COLO668 (cell line): ENCODE measurements around the gene BPIFB2.
"Not testable (repeated sequence)": the region's sequence is repeated elsewhere in the genome, so short reads cannot be mapped to it uniquely, and the experiment has no call there.

ENCODE experiments used
- DNase-seq: peaks from one replicate; lab custom pipeline; 2025; ENCODE audit not compliant: unreplicated experiment; lab: John Stamatoyannopoulos, UW

The BPIFB2 gene

GRCh38 chr20:33007376-33008335 lies at the start of gene BPIFB2:
TSS of gene BPIFB2 (plus strand) at chr20:33007704. CDS start at chr20:33008575, 871 bp downstream.
- no peak for DNase-seq

DNA sequence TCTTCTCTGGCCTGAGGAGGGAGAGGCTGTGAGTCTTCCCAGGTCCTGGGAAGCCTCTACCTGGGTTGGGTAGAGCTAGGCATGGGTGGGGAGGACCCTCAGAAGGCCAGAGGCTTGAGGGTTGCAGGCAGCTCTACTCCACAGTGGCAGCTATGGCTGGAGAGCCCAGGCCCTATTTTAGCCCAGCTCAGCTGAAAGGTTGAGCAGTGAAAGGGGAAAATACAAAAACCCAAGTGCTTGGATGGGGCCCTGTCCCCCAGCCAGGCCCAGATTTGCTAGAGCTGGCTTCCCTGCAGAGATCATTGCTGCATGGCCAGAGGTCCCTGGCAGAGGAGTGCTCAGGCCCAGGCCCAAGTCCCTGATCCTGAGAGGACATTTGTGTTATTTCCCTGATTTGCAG lies 48.9 kb upstream of the BPIFB2 start:
- DNase-seq = no peak

GRCh38 chr20:32959351-32960221 lies 47.9 kb upstream of the BPIFB2 start:
- no peak for DNase-seq

DNA sequence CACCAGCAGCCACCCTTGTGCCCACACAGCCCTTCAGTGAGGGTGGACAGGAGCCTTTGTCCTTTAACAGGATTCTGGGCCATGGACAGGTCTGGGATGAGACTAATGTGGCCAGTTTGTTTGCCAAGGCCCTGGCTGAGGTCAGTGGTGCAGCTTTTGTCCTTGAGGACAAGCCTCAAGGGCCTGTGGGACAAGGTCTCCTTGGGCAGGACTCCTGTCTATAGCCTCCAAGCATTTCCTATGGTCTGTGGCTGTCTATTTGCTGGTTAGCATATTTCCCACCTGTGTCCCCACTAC lies 47.3 kb upstream of the BPIFB2 start:
- DNase-seq = no peak

DNA sequence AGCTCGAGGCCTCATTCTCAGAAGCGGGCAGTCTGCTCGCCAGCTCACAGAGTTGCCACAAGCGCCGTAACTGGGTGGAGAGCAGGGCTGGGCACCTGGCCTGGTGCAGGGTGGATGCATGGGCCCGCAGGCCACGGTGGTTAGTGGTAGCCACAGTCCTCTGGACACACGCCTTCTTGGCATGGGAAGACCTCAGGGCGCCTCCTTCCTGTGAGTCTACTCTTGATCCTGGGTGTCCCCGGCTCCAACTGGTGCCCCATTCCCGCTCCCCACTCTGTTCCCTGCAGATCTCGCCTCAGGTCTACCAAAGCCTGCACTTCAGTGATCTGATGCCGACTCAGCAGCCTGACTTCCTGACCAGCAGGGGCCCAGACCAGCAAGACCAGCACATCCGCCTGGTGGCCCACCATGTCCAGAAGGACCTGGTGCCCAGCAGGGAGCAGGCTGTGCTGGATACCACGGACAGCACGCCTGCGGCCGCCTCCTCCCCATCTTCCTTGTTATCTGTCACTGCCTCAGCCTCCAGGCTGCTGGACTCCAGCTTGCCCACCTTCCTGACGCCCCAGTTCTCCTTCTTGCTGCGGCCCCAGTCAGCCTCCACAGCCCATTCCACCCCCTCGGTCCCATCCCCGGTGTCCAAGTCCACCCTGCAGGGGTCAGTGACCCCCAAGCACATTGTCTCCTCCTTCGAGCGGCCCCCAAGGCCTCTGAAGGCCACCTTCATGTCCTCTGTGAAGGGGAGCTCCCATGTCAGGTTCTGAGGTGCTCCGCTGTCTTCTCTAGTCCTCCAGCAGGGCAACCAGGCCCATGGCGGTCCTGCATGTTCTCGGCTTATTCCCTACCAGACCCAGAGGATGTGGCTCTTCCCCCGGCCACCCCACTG lies 46.4 kb upstream of the BPIFB2 start:
- DNase-seq = no peak

GRCh38 chr20:32962053-32962452 lies 45.5 kb upstream of the BPIFB2 start:
- no peak for DNase-seq

DNA sequence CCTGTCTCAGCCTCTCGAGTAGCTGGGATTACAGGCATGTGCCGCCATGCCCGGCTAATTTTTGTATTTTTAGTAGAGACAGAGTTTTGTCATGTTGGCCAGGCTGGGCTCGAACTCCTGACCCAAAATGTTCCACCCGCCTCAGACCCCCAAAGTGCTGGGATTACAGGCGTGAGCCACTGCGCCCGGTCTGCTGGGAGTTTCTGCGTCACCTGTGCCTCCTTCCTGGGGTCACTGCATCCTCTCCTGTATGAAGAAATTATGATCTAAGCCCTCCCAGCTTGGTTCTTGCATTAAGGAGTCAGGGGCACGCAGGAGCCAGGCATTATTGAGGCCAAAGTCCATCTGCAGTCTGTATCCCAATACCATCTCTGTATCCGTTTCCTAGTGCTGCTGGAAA lies 44.9 kb upstream of the BPIFB2 start:
- not testable (repeated sequence) for DNase-seq

DNA sequence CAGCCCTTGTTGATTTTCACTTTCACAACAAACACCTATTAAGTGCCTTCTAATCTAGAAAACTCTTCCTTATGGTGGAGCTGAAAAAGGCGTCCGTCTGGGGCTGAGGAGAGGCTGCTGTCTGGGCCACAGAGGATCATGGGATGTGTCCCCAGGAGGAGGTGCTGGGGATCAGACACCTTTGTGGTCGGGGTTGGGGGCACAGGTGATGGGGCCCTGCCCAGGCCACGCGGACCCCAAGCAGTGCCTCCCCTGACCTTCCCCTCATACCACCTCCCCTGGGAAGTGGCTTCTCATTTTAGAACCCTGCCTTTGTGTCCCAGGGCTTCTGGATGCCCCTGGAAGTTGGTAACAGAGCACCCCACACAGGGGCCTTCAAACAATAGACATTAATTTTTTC lies 44.3 kb upstream of the BPIFB2 start:
- no peak for DNase-seq

DNA sequence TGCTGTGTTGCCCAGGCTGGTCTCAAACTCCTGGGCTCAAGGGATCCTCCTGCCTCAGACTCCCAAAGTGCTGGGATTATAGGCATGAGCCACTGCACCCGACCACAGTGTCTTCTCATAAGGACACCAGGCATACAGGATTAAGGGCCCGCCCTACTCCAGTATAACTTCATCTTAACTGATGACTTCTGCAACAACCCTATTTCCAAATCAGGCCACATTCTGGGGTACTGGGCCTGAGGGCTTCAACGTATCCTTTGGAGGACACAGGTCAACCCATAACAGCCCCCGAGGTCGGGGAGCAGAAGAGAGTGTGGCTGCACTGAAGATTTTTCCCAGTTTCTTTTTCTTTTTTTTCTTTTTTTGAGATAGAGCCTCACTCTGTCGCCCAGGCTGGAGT lies 42.9 kb upstream of the BPIFB2 start:
- no peak for DNase-seq

DNA sequence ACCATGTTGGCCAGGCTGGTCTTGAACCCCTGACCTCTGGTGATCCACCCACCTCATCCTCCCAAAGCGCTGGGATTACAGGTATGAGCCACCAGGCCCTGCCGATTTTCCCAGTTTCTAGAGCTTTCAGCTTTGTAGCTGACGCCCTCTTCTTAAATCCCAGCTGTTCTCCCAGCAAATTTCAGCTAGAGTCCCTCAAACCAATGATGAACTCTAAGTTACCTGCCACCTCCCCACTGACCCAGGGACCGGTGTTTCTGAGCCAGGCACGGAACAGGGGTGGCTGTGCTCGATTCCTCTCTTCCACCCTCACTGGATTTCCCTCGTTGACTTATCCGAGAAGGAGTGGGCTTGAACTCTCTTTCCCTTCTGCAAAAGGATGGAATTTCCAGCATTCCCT lies 42.4 kb upstream of the BPIFB2 start:
- no peak for DNase-seq

GRCh38 chr20:32965581-32966373 lies 41.7 kb upstream of the BPIFB2 start:
- no peak for DNase-seq

- no peak for DNase-seq
These were observed 41.1 kb upstream of the BPIFB2 start for GRCh38 chr20:32966382-32966781.

DNA sequence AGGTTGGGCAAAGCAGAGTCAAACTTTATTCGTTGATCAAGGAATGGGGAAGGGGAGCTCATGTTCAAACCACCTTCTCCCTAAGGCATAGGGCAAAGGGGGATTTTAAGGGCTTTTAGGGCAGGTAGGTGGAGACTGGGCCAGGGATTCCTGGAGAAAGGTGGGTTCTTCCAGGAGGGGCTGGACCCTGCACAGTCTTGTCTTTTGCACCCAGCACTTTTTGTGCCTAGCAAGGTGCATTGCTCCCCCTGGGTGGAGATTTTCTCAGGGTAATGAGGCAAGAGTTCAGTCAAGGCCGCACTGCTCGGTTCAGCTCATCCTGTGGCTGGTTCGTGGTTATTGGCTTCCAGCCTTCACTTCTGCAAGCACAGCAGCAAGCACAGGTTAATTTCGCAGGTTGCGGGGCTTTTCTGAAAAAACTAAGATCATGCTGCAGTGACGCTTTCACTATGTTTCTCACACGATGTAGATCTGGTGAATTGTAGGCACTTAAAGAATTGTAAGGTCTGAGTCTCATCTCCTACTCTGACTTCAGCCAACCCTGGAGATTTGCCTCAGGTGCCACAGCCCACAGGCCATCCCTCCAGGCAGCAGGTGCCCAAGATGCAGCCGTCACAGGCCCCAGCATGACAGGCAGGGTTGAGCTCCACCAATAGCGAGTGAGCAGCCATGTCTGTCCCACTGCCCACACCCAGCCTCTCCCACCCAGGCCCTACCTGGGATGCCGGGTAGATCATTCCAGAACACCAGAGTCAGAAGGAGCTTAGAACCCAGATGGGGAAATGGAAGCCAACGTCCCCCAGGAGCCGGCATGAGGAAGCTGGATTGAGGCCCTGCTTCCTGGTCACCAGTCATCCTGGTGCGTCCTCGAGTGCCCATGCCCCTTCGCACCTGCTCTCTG lies 40.4 kb upstream of the BPIFB2 start:
- no peak for DNase-seq

GRCh38 chr20:32967961-32968457 lies 39.5 kb upstream of the BPIFB2 start:
- no peak for DNase-seq

- DNase-seq = no peak
These were observed 38.8 kb upstream of the BPIFB2 start for GRCh38 chr20:32968478-32969241.

GRCh38 chr20:32969356-32970114 lies 38.0 kb upstream of the BPIFB2 start:
- DNase-seq = no peak

GRCh38 chr20:32970115-32970972 lies 37.2 kb upstream of the BPIFB2 start:
- no peak for DNase-seq
